Muscle of leg (tissue), 11 donors: ENCODE data around the gene RFX8. TPM values are rescaled to one million over a fixed set of nuclear protein-coding genes. Genes with fewer than 3 reads are reported as not detected.
"Not testable (repeated sequence)": the region's sequence is repeated elsewhere in the genome, so short reads cannot be mapped to it uniquely, and the experiment has no call there.

Experiments used
- DNase-seq: peaks from one replicate; pipeline ENCODE4 v3.0.0; 2013
- H3K27ac ChIP-seq: one replicate; pipeline ENCODE4 v1.5.1; 2013; ENCODE audit warnings: mild to moderate bottlenecking, low read length, control low read depth
- H3K27me3 ChIP-seq: one replicate; pipeline ENCODE4 v1.6.1; 2013; ENCODE audit warnings: low read length; ENCODE audit not compliant: control insufficient read depth, insufficient read depth
- H3K36me3 ChIP-seq: one replicate; pipeline ENCODE4 v1.6.1; 2013; ENCODE audit warnings: low read length; ENCODE audit not compliant: control insufficient read depth, insufficient read depth
- H3K4me1 ChIP-seq: one replicate; pipeline ENCODE4 v1.6.1; 2013; ENCODE audit warnings: low read length; ENCODE audit not compliant: control insufficient read depth, insufficient read depth
- H3K4me3 ChIP-seq: one replicate; pipeline ENCODE4 v1.5.1; 2013; ENCODE audit warnings: low read length, control low read depth
- H3K9me3 ChIP-seq: replicated peaks from 2 replicates; pipeline ENCODE4 v1.6.1; 2013; ENCODE audit warnings: low read depth, low read length; ENCODE audit not compliant: control insufficient read depth
- WGBS: methylation state at CpG from one replicate; pipeline ENCODE4 v1.1.5; 2013; ENCODE audit warnings: missing lambda C conversion rate; ENCODE audit not compliant: insufficient coverage; 5-methylcytosine and 5-hydroxymethylcytosine counted together
- polyA plus RNA-seq, 8 donors: library from polyadenylated mRNA; unstranded; fragments of 120-200 nt; gene quantifications; one replicate each; pipeline versions ENCODE4 v1.2.1 to v1.2.3, GENCODE V29; 2013; ENCODE audit warnings: inconsistent platforms in 1 of 8, low replicate concordance in 1 of 8; ENCODE audit not compliant: insufficient read length in 8 of 8, insufficient read depth in 1 of 8
- total RNA-seq: library from RNA; stranded (reverse); fragments of 120-200 nt; gene quantifications from one replicate; pipeline ENCODE4 v1.2.4, GENCODE V29; 2013

Gene RFX8
- total and polyA plus RNA-seq, 9 donors = 1.8 to 3.1 (median 2.2) TPM

- Histone ChIP-seq H3K27me3 (no peaks in the 10 kb centered on the region), H3K27ac (peak overlapping the region; percentile 83), H3K4me1 (peaks cover 11% of the 10 kb centered on the region), H3K36me3 (no peaks in the 10 kb centered on the region), H3K9me3 (no peaks in the 10 kb centered on the region), H3K4me3 (peak overlapping the region; percentile 56)
- WGBS = under 1% methylated on average over 81 of the region's 92 CpGs
- DNase-seq = peak; percentile 84
These were observed 806 bp downstream of the RFX8 start for GRCh38 chr2:101473911-101474701.

DNA sequence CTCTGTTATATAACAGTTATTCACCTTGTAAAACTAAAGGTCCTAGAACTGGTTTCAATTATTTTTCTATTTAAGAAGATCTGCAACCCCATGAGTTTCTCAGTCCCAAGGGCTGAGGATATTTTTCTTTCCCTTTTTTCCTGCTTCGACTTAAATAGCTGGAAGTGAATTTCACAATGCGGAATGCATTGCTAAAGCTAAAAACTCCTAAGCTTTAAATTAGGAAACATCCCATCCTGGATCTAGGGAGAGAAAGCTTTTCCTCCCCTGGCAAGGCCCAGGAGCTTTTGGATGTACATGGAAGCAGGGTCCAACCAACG lies 1.4 kb downstream of the RFX8 start:
- H3K4me3 ChIP-seq = peak overlapping the region; percentile 56
- 0% methylated on average over 1 of the region's 3 CpGs for WGBS
- DNase-seq = peak; percentile 70
- peak overlapping the region; percentile 83 for H3K27ac ChIP-seq
- H3K36me3 ChIP-seq = no peaks in the 10 kb centered on the region
- no peaks in the 10 kb centered on the region for H3K27me3 ChIP-seq
- no peaks in the 10 kb centered on the region for H3K9me3 ChIP-seq
- peaks cover 11% of the 10 kb centered on the region for H3K4me1 ChIP-seq

GRCh38 chr2:101469863-101470262 lies 5.0 kb downstream of the RFX8 start:
- H3K36me3 ChIP-seq = no peaks in the 10 kb centered on the region
- H3K4me1 ChIP-seq = peaks cover 10% of the 10 kb centered on the region
- no peaks in the 10 kb centered on the region for H3K9me3 ChIP-seq
- H3K27me3 ChIP-seq = peaks cover 2% of the 10 kb centered on the region
- H3K4me3 ChIP-seq = no peak overlapping the region
- WGBS = 100% methylated on average over 1 of the region's 4 CpGs
- H3K27ac ChIP-seq = no peak overlapping the region
- no peak for DNase-seq

- no peak for DNase-seq
- 67% methylated on average over 1 of the region's 4 CpGs for WGBS
- Histone ChIP-seq H3K27me3 (peaks cover 2% of the 10 kb centered on the region), H3K9me3 (no peaks in the 10 kb centered on the region), H3K4me1 (peaks cover 18% of the 10 kb centered on the region), H3K36me3 (no peaks in the 10 kb centered on the region), H3K27ac (no peak overlapping the region), H3K4me3 (no peak overlapping the region)
These were observed 7.6 kb downstream of the RFX8 start for GRCh38 chr2:101467306-101467705.

DNA sequence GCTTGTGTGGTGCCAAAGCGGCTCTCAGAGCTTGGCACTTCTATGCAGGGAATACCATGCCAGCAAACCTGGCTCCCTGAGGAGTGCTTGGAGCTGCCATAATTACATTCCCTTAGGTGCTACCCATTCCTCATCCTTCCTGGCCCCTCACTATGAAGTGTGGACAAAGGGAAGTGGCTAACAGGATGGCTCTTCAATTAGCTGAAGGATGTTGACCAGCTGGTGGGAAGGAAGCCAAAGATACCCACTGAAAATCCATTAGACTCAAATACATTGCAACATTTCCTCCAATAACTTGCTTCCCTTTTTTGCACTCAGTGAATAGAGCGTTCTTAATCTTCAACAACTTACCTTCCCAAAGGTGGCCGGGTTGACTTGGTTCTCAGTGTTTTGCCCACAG lies 8.5 kb downstream of the RFX8 start:
- H3K27ac ChIP-seq = no peak overlapping the region
- H3K27me3 ChIP-seq = peaks cover 2% of the 10 kb centered on the region
- 93% methylated on average over 3 of the region's 3 CpGs for WGBS
- H3K4me1 ChIP-seq = peaks cover 18% of the 10 kb centered on the region
- H3K36me3 ChIP-seq = no peaks in the 10 kb centered on the region
- peak; percentile 51 for DNase-seq
- H3K4me3 ChIP-seq = no peak overlapping the region
- H3K9me3 ChIP-seq = no peaks in the 10 kb centered on the region

GRCh38 chr2:101464841-101465240 lies 10.1 kb downstream of the RFX8 start:
- Histone ChIP-seq H3K27ac (peak overlapping the region; percentile 70), H3K4me1 (peaks cover 18% of the 10 kb centered on the region), H3K36me3 (no peaks in the 10 kb centered on the region), H3K4me3 (no peak overlapping the region), H3K27me3 (peaks cover 2% of the 10 kb centered on the region), H3K9me3 (no peaks in the 10 kb centered on the region)
- no CpG with 5 or more reads among the region's 1 CpG for WGBS
- DNase-seq = no peak

DNA sequence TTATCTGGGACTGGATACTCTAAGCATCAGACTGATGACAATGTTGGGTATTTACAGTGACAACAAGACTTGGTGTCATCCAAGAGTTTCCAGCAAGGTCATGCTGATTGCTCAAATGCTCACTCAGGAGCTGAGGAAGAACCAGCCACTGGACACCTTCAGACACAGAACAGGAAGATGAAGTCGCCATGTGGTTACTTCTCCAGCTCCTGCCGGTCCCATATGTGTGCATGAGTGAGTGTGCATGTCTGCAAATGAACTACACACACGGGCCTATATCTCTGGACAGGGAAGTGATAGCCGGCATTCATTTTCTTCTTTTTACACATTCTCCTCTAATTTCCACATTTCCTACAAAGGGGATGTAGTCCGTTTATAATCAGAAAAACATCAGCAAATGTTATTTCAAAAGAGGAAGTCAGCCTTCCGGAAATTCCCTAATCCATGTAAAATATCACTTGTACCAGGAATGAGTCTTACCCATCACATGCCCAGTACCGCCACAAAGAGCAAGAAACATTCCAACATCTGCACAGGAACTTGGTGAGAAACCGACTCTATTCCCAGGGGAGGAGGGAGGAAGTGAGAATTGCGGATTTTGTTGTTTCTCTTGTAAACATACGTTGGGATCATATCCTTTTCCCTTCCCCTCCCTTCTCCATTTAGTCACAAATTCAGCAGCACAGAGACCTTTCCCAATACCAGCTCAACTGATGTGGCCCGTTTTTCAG lies 10.8 kb downstream of the RFX8 start:
- Histone ChIP-seq H3K27me3 (peaks cover 2% of the 10 kb centered on the region), H3K9me3 (no peaks in the 10 kb centered on the region), H3K27ac (peak overlapping the region; percentile 70), H3K36me3 (no peaks in the 10 kb centered on the region), H3K4me3 (no peak overlapping the region), H3K4me1 (peaks cover 18% of the 10 kb centered on the region)
- DNase-seq = peak; percentile 80
- WGBS = 20% methylated on average over 1 of the region's 11 CpGs

- Histone ChIP-seq H3K36me3 (no peaks in the 10 kb centered on the region), H3K27me3 (peaks cover 2% of the 10 kb centered on the region), H3K4me3 (no peak overlapping the region), H3K4me1 (peaks cover 18% of the 10 kb centered on the region), H3K9me3 (no peaks in the 10 kb centered on the region), H3K27ac (peak overlapping the region; percentile 70)
- no peak for DNase-seq
- 84% methylated on average over 6 of the region's 8 CpGs for WGBS
These were observed 11.5 kb downstream of the RFX8 start for GRCh38 chr2:101463421-101463820.

DNA sequence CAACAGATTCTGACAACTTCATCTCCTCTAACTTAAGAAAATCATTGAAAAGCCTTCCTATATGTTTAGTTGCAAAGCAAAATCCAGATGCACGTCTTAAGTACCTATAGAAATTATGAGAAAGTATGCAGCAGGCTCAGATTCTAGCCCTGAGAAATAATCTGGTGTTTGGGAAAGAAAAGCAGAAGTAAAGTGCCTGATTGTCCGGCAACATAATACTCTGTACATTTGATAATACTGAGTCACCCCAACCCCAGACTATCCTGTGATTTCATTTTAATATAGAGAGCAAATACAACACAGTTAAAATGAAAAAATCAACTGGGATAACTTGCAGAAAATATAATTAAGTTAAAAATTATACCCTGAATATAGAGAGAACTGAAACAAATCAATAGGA lies 13.5 kb downstream of the RFX8 start:
- H3K4me1 ChIP-seq = peaks cover 18% of the 10 kb centered on the region
- no CpG with 5 or more reads among the region's 2 CpGs for WGBS
- no peak for DNase-seq
- no peak overlapping the region for H3K4me3 ChIP-seq
- H3K36me3 ChIP-seq = no peaks in the 10 kb centered on the region
- H3K27ac ChIP-seq = no peak overlapping the region
- no peaks in the 10 kb centered on the region for H3K9me3 ChIP-seq
- no peaks in the 10 kb centered on the region for H3K27me3 ChIP-seq

DNA sequence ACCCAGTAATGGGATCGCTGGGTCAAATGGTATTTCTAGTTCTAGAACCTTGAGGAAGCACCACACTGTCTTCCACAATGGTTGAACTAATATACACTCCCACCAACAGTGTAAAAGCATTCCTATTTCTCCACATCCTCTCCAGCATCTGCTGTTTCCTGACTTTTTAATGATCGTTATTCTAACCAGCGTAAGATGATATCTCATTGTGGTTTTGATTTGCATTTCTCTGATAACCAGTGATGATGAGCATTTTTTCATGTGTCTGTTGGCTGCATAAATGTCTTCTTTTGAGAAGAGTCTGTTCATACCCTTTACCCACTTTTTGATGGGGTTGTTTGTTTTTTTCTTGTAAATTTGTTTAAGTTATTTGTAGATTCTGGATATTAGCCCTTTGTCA lies 20.5 kb downstream of the RFX8 start:
- not testable (repeated sequence) for H3K27me3 ChIP-seq, H3K9me3 ChIP-seq
- no CpG with 5 or more reads among the region's 3 CpGs for WGBS

More for the DNA sequence above, 20.5 kb downstream of the RFX8 start:
- not testable (repeated sequence) for H3K4me3 ChIP-seq, H3K4me1 ChIP-seq, DNase-seq, H3K27ac ChIP-seq, H3K36me3 ChIP-seq
